GM19397 (cell line): Measurements from ENCODE around the gene CLIC4.
"Not testable (repeated sequence)": the region's sequence is repeated elsewhere in the genome, so short reads cannot be mapped to it uniquely, and the experiment has no call there.

Experiments
- ATAC-seq: cut with Tn5 transposase; IDR thresholded peaks from one replicate; pipeline ENCODE4 v1.9.1; 2021; ENCODE audit warnings: mild to moderate bottlenecking, moderate library complexity; ENCODE audit not compliant: unreplicated experiment

Gene CLIC4

GRCh38 chr1:24769656-24770651 is 24.7 kb downstream of the CLIC4 start:
- ATAC-seq = no peak

- ATAC-seq = no peak
Observed at GRCh38 chr1:24770881-24771280, 25.6 kb downstream of the CLIC4 start.

- no peak for ATAC-seq
Observed at GRCh38 chr1:24771574-24771973, 26.3 kb downstream of the CLIC4 start.

- no peak for ATAC-seq
Observed at GRCh38 chr1:24773618-24774017, 28.4 kb downstream of the CLIC4 start.

GRCh38 chr1:24775348-24775747 is 30.1 kb downstream of the CLIC4 start:
- ATAC-seq = no peak

GRCh38 chr1:24775916-24776315 is 30.7 kb downstream of the CLIC4 start:
- ATAC-seq = no peak

- no peak for ATAC-seq
Observed at GRCh38 chr1:24776821-24777220, 31.6 kb downstream of the CLIC4 start.

- ATAC-seq = no peak
Observed at GRCh38 chr1:24778141-24778540, 32.9 kb downstream of the CLIC4 start.

- ATAC-seq = not testable (repeated sequence)
Observed at GRCh38 chr1:24779199-24779598, 34.0 kb downstream of the CLIC4 start.

- no peak for ATAC-seq
Observed at GRCh38 chr1:24779689-24780464, 34.6 kb downstream of the CLIC4 start.

- not testable (repeated sequence) for ATAC-seq
Observed at GRCh38 chr1:24780626-24781025, 35.4 kb downstream of the CLIC4 start.

- ATAC-seq = no peak
Observed at GRCh38 chr1:24782689-24783088, 37.4 kb downstream of the CLIC4 start.

GRCh38 chr1:24783713-24784112 is 38.5 kb downstream of the CLIC4 start:
- no peak for ATAC-seq

- ATAC-seq = no peak
Observed at GRCh38 chr1:24786191-24786590, 40.9 kb downstream of the CLIC4 start.

- ATAC-seq = no peak
Observed at GRCh38 chr1:24790490-24790889, 45.2 kb downstream of the CLIC4 start.

GRCh38 chr1:24793447-24794129 is 48.3 kb downstream of the CLIC4 start:
- no peak for ATAC-seq

- ATAC-seq = not testable (repeated sequence)
Observed at GRCh38 chr1:24794130-24794502, 48.9 kb downstream of the CLIC4 start.

GRCh38 chr1:24795236-24795635 is 50.0 kb downstream of the CLIC4 start:
- no peak for ATAC-seq

- no peak for ATAC-seq
Observed at GRCh38 chr1:24796524-24796923, 51.3 kb downstream of the CLIC4 start.

GRCh38 chr1:24799242-24799641 is 54.0 kb downstream of the CLIC4 start:
- ATAC-seq = not testable (repeated sequence)

GRCh38 chr1:24801176-24801575 is 55.9 kb downstream of the CLIC4 start:
- ATAC-seq = no peak
